Left lung (tissue), 10 donors: ENCODE data around the gene ADRA2A. TPM values are rescaled to one million over a fixed set of nuclear protein-coding genes. Genes with fewer than 3 reads are reported as not detected.

Source experiments
- ATAC-seq: fragments of 200-7000 bp; cut with Tn5 transposase; one replicate; pipeline ENCODE4 v1.9.1; 2020; ENCODE audit warnings: moderate library complexity
- DNase-seq, 4 donors: peaks; one replicate each; pipeline ENCODE4 v3.0.0-alpha.2; 2013 to 2020
- H3K27ac ChIP-seq, 2 donors: fragments of 200-600 bp; sonication (generic) in 1 of 2; one replicate each; pipeline versions ENCODE4 v1.5.0 to v1.8.0; 2020 to 2021
- H3K27me3 ChIP-seq, 2 donors: fragments of 200-600 bp; sonication (generic) in 1 of 2; one replicate each; pipeline versions ENCODE4 v1.5.0 to v1.8.0; 2020 to 2021
- H3K36me3 ChIP-seq, 2 donors: fragments of 200-600 bp; sonication (generic) in 1 of 2; one replicate each; pipeline versions ENCODE4 v1.5.0 to v1.8.0; 2020 to 2021
- H3K4me1 ChIP-seq, 2 donors: fragments of 200-600 bp; one replicate each; pipeline ENCODE4 v1.8.0; 2021
- H3K4me3 ChIP-seq, 2 donors: fragments of 200-600 bp; sonication (generic) in 1 of 2; one replicate each; pipeline versions ENCODE4 v1.5.0 to v1.8.0; 2020 to 2021; ENCODE audit warnings: mild to moderate bottlenecking in 1 of 2
- H3K9me3 ChIP-seq, 2 donors: fragments of 200-600 bp; sonication (generic) in 1 of 2; one replicate each; pipeline versions ENCODE4 v1.5.0 to v1.8.0; 2020 to 2021
- intact Hi-C, 2 donors: fragments of 100-400 bp; cut with DNase I; formaldehyde crosslinking; loops; one replicate each; pipeline versions ENCODE4 v1.11.2 to v1.14.2; 2022
- polyA plus RNA-seq, 6 donors: library from polyadenylated mRNA; unstranded; fragments of 120-200 nt; gene quantifications; one replicate each; pipeline ENCODE4 v1.2.1, GENCODE V29; 2013; ENCODE audit not compliant: insufficient read length in 6 of 6
- total RNA-seq, 2 donors: library from RNA; stranded (reverse); fragmentation: NEBNext Ultra II Directional; extraction: Animal tissue kit (Norgen Biotek cat#: 25700); gene quantifications; one replicate each; pipeline ENCODE4 v1.2.1, GENCODE V29; 2021
- TF ChIP-seq, protein P1 (sequence below), 2 donors: fragments of 200-600 bp; sonication (generic) in 1 of 2; IDR thresholded peaks; one replicate each; pipeline versions ENCODE4 v1.5.0 to v1.8.0; 2021; ENCODE audit warnings: antibody characterized with exemption in 2 of 2
- donor health status: DM: no; HTN: yes; CAD: no.
- donor health status: DM: no; HTN: no; CAD: no.

ADRA2A gene
- total and polyA plus RNA-seq, 8 donors, result 0.15 to 8.9 (median 0.53) TPM

GRCh38 chr10:111127081-111127848 lies 50.4 kb downstream of the ADRA2A start:
- peaks cover 0 to 4% of the 10 kb centered on the region in 2 donors for H3K27me3 ChIP-seq
- no peak for ATAC-seq
- no peaks in the 10 kb centered on the region for H3K4me1 ChIP-seq
- H3K9me3 ChIP-seq, result no peaks in the 10 kb centered on the region
- no peak overlapping the region for H3K4me3 ChIP-seq
- H3K27ac ChIP-seq, result no peak overlapping the region
- intact Hi-C loops, result no loop called here
- DNase-seq, result no peak
- no peaks in the 10 kb centered on the region for H3K36me3 ChIP-seq
- TF ChIP-seq, protein P1, sequence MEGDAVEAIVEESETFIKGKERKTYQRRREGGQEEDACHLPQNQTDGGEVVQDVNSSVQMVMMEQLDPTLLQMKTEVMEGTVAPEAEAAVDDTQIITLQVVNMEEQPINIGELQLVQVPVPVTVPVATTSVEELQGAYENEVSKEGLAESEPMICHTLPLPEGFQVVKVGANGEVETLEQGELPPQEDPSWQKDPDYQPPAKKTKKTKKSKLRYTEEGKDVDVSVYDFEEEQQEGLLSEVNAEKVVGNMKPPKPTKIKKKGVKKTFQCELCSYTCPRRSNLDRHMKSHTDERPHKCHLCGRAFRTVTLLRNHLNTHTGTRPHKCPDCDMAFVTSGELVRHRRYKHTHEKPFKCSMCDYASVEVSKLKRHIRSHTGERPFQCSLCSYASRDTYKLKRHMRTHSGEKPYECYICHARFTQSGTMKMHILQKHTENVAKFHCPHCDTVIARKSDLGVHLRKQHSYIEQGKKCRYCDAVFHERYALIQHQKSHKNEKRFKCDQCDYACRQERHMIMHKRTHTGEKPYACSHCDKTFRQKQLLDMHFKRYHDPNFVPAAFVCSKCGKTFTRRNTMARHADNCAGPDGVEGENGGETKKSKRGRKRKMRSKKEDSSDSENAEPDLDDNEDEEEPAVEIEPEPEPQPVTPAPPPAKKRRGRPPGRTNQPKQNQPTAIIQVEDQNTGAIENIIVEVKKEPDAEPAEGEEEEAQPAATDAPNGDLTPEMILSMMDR (IDR thresholded peaks at IDR 0.05), result no peak

DNA sequence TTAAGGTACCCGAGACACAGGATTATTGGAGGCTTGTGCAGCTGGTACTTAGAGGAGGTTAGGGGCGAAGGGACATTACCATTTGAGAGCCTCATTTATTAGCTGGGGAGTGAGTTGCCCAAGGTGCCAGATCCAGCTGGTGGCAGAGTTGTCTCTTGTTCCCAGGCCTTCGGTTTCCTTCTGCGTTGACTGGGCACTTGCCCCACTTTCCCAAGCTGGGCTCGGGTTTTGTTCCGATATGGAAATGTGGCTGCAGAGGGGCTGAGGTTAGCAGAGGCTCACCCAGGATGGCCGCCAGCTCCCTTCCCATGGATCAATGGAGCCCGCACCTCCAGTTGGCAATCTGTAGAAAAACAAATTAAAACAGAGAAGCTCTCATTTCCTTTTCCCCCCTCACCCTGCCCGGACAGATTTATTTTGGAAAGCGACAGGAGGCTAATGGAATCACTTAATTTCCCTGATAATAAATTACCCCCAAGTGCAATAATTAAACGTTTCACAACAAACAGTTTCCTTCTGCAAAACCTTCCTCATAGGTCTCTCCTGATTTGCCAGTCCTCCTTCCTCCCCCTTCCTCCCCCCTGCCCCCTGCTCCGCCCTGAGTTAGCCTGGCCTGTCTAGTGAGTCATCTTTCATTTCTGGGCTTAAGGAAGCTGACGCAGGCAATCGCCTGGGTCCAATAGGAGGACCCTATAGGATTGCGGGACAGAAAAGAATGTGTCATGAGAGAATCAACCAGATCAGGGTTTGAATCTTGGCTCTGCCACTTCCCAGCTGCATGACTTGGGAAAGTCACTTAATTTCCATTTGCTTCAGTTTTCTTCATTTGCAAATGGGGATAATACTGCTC lies 51.7 kb downstream of the ADRA2A start:
- no peak for DNase-seq
- no peak overlapping the region for H3K4me3 ChIP-seq
- H3K9me3 ChIP-seq, result no peaks in the 10 kb centered on the region
- H3K27me3 ChIP-seq, result peaks cover 0 to 4% of the 10 kb centered on the region in 2 donors
- peak; percentile 74 for ATAC-seq
- TF ChIP-seq, protein P1 (IDR thresholded peaks at IDR 0.05), result no peak
- no peaks in the 10 kb centered on the region for H3K4me1 ChIP-seq
- no peak overlapping the region for H3K27ac ChIP-seq
- intact Hi-C loops, result no loop called here
- H3K36me3 ChIP-seq, result no peaks in the 10 kb centered on the region

DNA sequence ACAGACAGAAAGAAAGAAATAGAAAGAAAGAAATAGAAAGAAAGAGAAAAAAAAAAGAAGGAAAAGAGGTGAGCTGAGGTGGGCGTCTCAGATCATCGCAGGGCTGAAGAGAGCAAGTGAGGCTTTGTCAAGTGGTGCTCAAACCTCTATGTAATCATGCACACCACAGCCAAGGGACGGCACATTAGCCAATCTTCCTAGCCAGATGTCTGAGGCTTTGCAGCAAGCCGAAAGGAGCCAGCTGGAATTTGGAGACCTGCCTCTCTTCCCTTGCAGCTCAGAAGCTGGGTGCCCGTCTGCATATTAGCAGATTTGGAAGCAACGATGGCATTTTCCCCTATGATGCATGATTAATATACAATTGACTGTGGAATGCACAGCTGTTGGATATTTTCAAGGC lies 52.5 kb downstream of the ADRA2A start:
- ATAC-seq, result peak; percentile 45

DNA sequence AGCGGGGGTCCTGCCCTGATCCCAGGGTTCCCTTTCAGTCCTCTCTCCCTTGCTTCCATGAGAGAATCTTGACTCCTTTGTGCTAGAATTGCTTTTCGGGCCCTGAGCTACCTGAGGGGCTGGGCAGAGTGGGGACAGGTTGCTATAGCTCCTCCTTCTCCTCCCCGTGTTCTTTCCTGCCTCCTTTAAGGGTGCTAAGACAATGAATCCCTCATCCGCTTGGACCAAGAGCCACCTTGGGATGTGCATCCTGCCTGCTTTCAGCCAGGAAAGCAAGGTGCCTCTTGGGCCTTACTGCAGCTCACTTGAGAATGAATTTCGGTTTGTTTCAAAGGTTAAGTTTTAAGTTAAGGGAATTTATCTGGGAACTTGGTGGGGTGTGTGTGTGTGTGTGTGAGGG lies 53.6 kb downstream of the ADRA2A start:
- TF ChIP-seq, protein P1 (IDR thresholded peaks at IDR 0.05), result no peak
- ATAC-seq, result no peak

More for the DNA sequence above, 52.5 kb downstream of the ADRA2A start:
- no peak overlapping the region for H3K4me3 ChIP-seq
- H3K27ac ChIP-seq, result no peak overlapping the region
- TF ChIP-seq, protein P1 (IDR thresholded peaks at IDR 0.05), result no peak
- H3K27me3 ChIP-seq, result peaks cover 0 to 4% of the 10 kb centered on the region in 2 donors
- H3K4me1 ChIP-seq, result no peaks in the 10 kb centered on the region
- no peaks in the 10 kb centered on the region for H3K9me3 ChIP-seq
- intact Hi-C loops, result no loop called here
- DNase-seq, result no peak
- H3K36me3 ChIP-seq, result no peaks in the 10 kb centered on the region

More for the DNA sequence above, 53.6 kb downstream of the ADRA2A start:
- Histone ChIP-seq H3K4me3 (no peak overlapping the region), H3K4me1 (no peaks in the 10 kb centered on the region), H3K27me3 (peaks cover 0 to 4% of the 10 kb centered on the region in 2 donors), H3K36me3 (no peaks in the 10 kb centered on the region), H3K9me3 (no peaks in the 10 kb centered on the region), H3K27ac (no peak overlapping the region)
- DNase-seq, result no peak
- intact Hi-C loops, result no loop called here

Other genes starting within 250 kb of the ADRA2A start
- 10 to 100 TPM; 45.7 to 47.5 TPM for gene PDCD4, start 205.1 kb upstream of the ADRA2A start, total RNA-seq
- 100 to 1,000 TPM; 201 to 311 (median 244) TPM for gene PDCD4, start 205.1 kb upstream of the ADRA2A start, polyA plus RNA-seq
- 10 to 100 TPM; 22.6 to 30.4 TPM for gene BBIP1, start 157.8 kb upstream of the ADRA2A start, total RNA-seq
- 10 to 100 TPM; 50.5 to 62.9 (median 52.7) TPM for gene BBIP1, start 157.8 kb upstream of the ADRA2A start, polyA plus RNA-seq
- gene SHOC2, start 157.4 kb upstream of the ADRA2A start, total RNA-seq, result 10 to 100 TPM; 52.6 to 61.6 TPM
- 10 to 100 TPM; 30.5 to 36.8 (median 36.2) TPM for gene SHOC2, start 157.4 kb upstream of the ADRA2A start, polyA plus RNA-seq